Kidney (tissue), 14 donors: ENCODE results near the gene PFKFB2. TPM values are rescaled to one million over a fixed set of nuclear protein-coding genes. Genes with fewer than 3 reads are reported as not detected.

Experiments used
- DNase-seq, 5 donors: peaks; one replicate each; pipeline ENCODE4 v3.0.0-alpha.2; 2013 to 2020
- FAIRE-seq: peaks from 2 replicates; lab custom pipeline; 2012; peaks lifted over from hg19 to GRCh38; lab: Jason Lieb, UNC
- H3K27ac ChIP-seq, 2 donors: one replicate each; pipeline ENCODE4 v1.7.0; 2013; ENCODE audit warnings: low read depth in 2 of 2, low read length in 2 of 2, inconsistent platforms in 1 of 2
- H3K27me3 ChIP-seq: one replicate; pipeline ENCODE4 v1.7.1; 2013; ENCODE audit warnings: low read length, inconsistent platforms; ENCODE audit not compliant: control insufficient read depth, insufficient read depth
- H3K36me3 ChIP-seq, 3 donors: one replicate each; pipeline versions ENCODE4 v1.7.0 to v1.7.1; 2013; ENCODE audit warnings: low read length in 3 of 3, control low read depth in 1 of 3, inconsistent platforms in 1 of 3; ENCODE audit not compliant: insufficient read depth in 3 of 3, control insufficient read depth in 2 of 3
- H3K4me1 ChIP-seq, 3 donors: one replicate each; pipeline versions ENCODE4 v1.7.0 to v1.7.1; 2013; ENCODE audit warnings: low read length in 3 of 3, inconsistent platforms in 1 of 3, low read depth in 1 of 3; ENCODE audit not compliant: control insufficient read depth in 2 of 3, insufficient read depth in 2 of 3
- H3K4me3 ChIP-seq, 3 donors: one replicate each; pipeline versions ENCODE4 v1.7.0 to v1.8.1; 2013; ENCODE audit warnings: low read length in 3 of 3, control low read depth in 1 of 3, inconsistent platforms in 1 of 3
- H3K9ac ChIP-seq, 3 donors: one replicate each; pipeline versions ENCODE4 v1.7.0 to v1.7.1; 2013; ENCODE audit warnings: low read length in 3 of 3, control low read depth in 1 of 3, inconsistent platforms in 1 of 3
- H3K9me3 ChIP-seq, 3 donors: one replicate each; pipeline versions ENCODE4 v1.7.0 to v1.7.1; 2013; ENCODE audit warnings: low read length in 3 of 3, control low read depth in 1 of 3, inconsistent platforms in 1 of 3; ENCODE audit not compliant: control insufficient read depth in 2 of 3, insufficient read depth in 1 of 3
- intact Hi-C: fragments of 100-400 bp; cut with DNase I; formaldehyde crosslinking; loops from one replicate; pipeline ENCODE4 v1.11.1; 2022
- polyA plus RNA-seq: library from polyadenylated mRNA; stranded (reverse); fragments of 350-450 nt; fragmentation: Illumina TruSeq; extraction: RNeasy Lipid Tissue Mini Kit (QIAGEN cat#74804); gene quantifications from one replicate; pipeline ENCODE4 v1.2.3, GENCODE V29; 2014; ENCODE audit warnings: low read depth, low replicate concordance; ENCODE audit not compliant: insufficient read depth
- total RNA-seq: library from RNA; stranded (reverse); fragmentation: NEBNext Ultra II Directional; extraction: Animal tissue kit (Norgen Biotek cat#: 25700); gene quantifications from one replicate; pipeline ENCODE4 v1.2.1, GENCODE V29; 2021
- TF ChIP-seq, protein P1 (sequence below): IDR thresholded peaks from 3 replicates; pipeline ENCODE4 v1.5.1; 2012; ENCODE audit warnings: mild to moderate bottlenecking, moderate library complexity, borderline replicate concordance; ENCODE audit not compliant: insufficient read depth; ENCODE audit errors: extremely low read depth
- donor health status: control.
- donor health status: control.
- donor health status: control.
- donor health status: control.
- donor health status: control.
- donor health status: DM: yes; HTN: yes; CAD: no.
- donor health status: Normal renal cell carcinoma (clear cell type).

Gene PFKFB2
- total and polyA plus RNA-seq, 2 donors from 2014 or later, result 20.6 to 21.7 TPM

- DNase-seq (no peak), FAIRE-seq (no peak)
- Histone ChIP-seq H3K9me3 (no peaks in the 10 kb centered on the region), H3K36me3 (peaks cover 0 to 5% (median 0%) of the 10 kb centered on the region in 3 donors), H3K4me1 (peaks cover 0 to 11% (median 2%) of the 10 kb centered on the region in 3 donors), H3K4me3 (no peak overlapping the region), H3K9ac (no peak overlapping the region), H3K27ac (no peak overlapping the region), H3K27me3 (no peaks in the 10 kb centered on the region)
- TF ChIP-seq, protein P1, sequence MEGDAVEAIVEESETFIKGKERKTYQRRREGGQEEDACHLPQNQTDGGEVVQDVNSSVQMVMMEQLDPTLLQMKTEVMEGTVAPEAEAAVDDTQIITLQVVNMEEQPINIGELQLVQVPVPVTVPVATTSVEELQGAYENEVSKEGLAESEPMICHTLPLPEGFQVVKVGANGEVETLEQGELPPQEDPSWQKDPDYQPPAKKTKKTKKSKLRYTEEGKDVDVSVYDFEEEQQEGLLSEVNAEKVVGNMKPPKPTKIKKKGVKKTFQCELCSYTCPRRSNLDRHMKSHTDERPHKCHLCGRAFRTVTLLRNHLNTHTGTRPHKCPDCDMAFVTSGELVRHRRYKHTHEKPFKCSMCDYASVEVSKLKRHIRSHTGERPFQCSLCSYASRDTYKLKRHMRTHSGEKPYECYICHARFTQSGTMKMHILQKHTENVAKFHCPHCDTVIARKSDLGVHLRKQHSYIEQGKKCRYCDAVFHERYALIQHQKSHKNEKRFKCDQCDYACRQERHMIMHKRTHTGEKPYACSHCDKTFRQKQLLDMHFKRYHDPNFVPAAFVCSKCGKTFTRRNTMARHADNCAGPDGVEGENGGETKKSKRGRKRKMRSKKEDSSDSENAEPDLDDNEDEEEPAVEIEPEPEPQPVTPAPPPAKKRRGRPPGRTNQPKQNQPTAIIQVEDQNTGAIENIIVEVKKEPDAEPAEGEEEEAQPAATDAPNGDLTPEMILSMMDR, result no peak
- intact Hi-C loops, result no loop called here
These were observed 34.4 kb upstream of the PFKFB2 start for GRCh38 chr1:207018707-207019106.

- H3K27ac ChIP-seq, result no peak overlapping the region
- no peaks in the 10 kb centered on the region for H3K9me3 ChIP-seq
- intact Hi-C loops, result no loop called here
- no peak overlapping the region for H3K4me3 ChIP-seq
- H3K27me3 ChIP-seq, result no peaks in the 10 kb centered on the region
- H3K9ac ChIP-seq, result no peak overlapping the region
- H3K4me1 ChIP-seq, result peaks cover 0 to 15% (median 7%) of the 10 kb centered on the region in 3 donors
- FAIRE-seq (no peak), DNase-seq (no peak)
- H3K36me3 ChIP-seq, result peaks cover 0 to 5% (median 0%) of the 10 kb centered on the region in 3 donors
- TF ChIP-seq, protein P1, result no peak
These were observed 33.9 kb upstream of the PFKFB2 start for GRCh38 chr1:207019161-207019560.

DNA sequence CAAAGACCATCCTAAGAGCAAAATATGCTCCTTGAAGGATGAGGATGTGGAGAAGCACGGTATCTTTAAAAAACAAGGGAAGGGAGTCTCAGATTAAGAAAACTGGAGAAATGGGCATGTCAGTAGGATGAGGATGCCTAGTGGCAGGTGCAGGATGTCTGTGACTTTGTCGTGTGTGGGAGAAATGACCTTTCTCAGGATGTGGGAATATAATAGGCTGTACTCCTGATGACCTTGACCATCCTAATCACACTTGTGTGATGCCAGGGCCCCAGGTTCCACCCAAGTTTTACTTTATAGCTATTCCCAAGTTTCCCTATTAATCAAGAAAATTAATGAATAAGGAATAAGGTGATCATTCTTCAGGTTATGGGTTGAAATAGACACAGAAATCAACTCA is 33.4 kb upstream of the PFKFB2 start:
- DNase-seq, result no peak
- intact Hi-C loops, result no loop called here
- H3K27ac ChIP-seq, result no peak overlapping the region
- no peak overlapping the region for H3K9ac ChIP-seq
- TF ChIP-seq, protein P1, result no peak
- H3K4me1 ChIP-seq, result peaks cover 0 to 20% (median 12%) of the 10 kb centered on the region in 3 donors
- FAIRE-seq, result no peak
- H3K4me3 ChIP-seq, result no peak overlapping the region
- H3K9me3 ChIP-seq, result no peaks in the 10 kb centered on the region
- H3K36me3 ChIP-seq, result peaks cover 0 to 5% (median 0%) of the 10 kb centered on the region in 3 donors
- H3K27me3 ChIP-seq, result no peaks in the 10 kb centered on the region
